PC-3 (cell line): Measurements from ENCODE around the gene TMCO5A. TPM values are rescaled to one million over a fixed set of nuclear protein-coding genes. Genes with fewer than 3 reads are reported as not detected.
A peak's percentile ranks its signal among the peaks of the same experiment; 100 is the strongest.

Source experiments
- ATAC-seq: fragments of 200-7000 bp; cut with Tn5 transposase; 2 replicates; pipeline ENCODE4 v1.9.1; 2020; ENCODE audit warnings: mild to moderate bottlenecking, moderate library complexity
- BruUV-seq: library from RNA; stranded (reverse); fragments of 400-500 nt; replicated peaks from 2 replicates; lab custom pipeline; 2021; lab: Mats Ljungman, UMichigan
- CTCF ChIA-PET: fragments of 300-600 bp; sonication (Branson Sonifier 250); formaldehyde crosslinking; loops from one replicate; lab custom pipeline; 2022; ENCODE audit warnings: antibody characterized with exemption; lab: Charles Lee
- POLR2A ChIA-PET: fragments of 300-600 bp; sonication (Branson Sonifier 250); formaldehyde crosslinking; loops from one replicate; lab custom pipeline; 2022; ENCODE audit warnings: antibody characterized with exemption; ENCODE audit not compliant: unreplicated experiment; lab: Charles Lee
- DNase-seq: peaks from one replicate; pipeline ENCODE4 v3.0.0-alpha.2; 2015
- H2AFZ ChIP-seq: fragments of 300-600 bp; sonication (generic); 2 replicates; pipeline ENCODE4 v1.6.0; 2016; ENCODE audit warnings: antibody characterized with exemption, low read length
- H3F3A ChIP-seq: fragments of 300-600 bp; sonication (generic); one replicate; pipeline ENCODE4 v1.6.0; 2017; ENCODE audit warnings: antibody characterized with exemption, low read length, control low read depth, mild to moderate bottlenecking; ENCODE audit not compliant: unreplicated experiment
- H3K27ac ChIP-seq: fragments of 300-600 bp; sonication (generic); 2 replicates; pipeline ENCODE4 v1.5.1; 2016; ENCODE audit warnings: mild to moderate bottlenecking, low read length
- H3K27me3 ChIP-seq: fragments of 300-600 bp; sonication (generic); 2 replicates; pipeline ENCODE4 v1.6.1; 2016; ENCODE audit warnings: low read length, mixed read lengths
- H3K36me3 ChIP-seq: fragments of 300-600 bp; sonication (generic); 2 replicates; pipeline ENCODE4 v1.6.1; 2016; ENCODE audit warnings: low read depth, mixed run types, low read length, mixed read lengths
- H3K4me1 ChIP-seq: fragments of 300-600 bp; sonication (generic); 2 replicates; pipeline ENCODE4 v1.5.1; 2016; ENCODE audit warnings: low read length; ENCODE audit not compliant: insufficient read depth
- H3K4me2 ChIP-seq: fragments of 300-600 bp; sonication (generic); 2 replicates; pipeline ENCODE4 v1.6.0; 2016; ENCODE audit warnings: low read length
- H3K4me3 ChIP-seq: fragments of 300-600 bp; sonication (generic); 2 replicates; pipeline ENCODE4 v1.5.1; 2016; ENCODE audit warnings: mild to moderate bottlenecking, low read length, mixed read lengths
- H3K79me2 ChIP-seq: fragments of 300-600 bp; sonication (generic); 2 replicates; pipeline ENCODE4 v1.6.1; 2017; ENCODE audit warnings: low read length, mixed read lengths
- H3K9ac ChIP-seq: fragments of 300-600 bp; sonication (generic); 2 replicates; pipeline ENCODE4 v1.6.0; 2016; ENCODE audit warnings: mild to moderate bottlenecking, low read length
- H3K9me2 ChIP-seq: fragments of 300-600 bp; sonication (generic); replicated peaks from 2 replicates; pipeline ENCODE4 v1.6.1; 2016; ENCODE audit warnings: mixed run types, low read length, mixed read lengths
- H3K9me3 ChIP-seq: fragments of 300-600 bp; sonication (generic); 2 replicates; pipeline ENCODE4 v1.6.1; 2016; ENCODE audit warnings: low read length, mixed read lengths
- H4K20me1 ChIP-seq: fragments of 300-600 bp; sonication (generic); 2 replicates; pipeline ENCODE4 v1.6.1; 2016; ENCODE audit warnings: low read length, mixed read lengths
- EZH2 ChIP-seq: fragments of 300-600 bp; sonication (generic); IDR thresholded peaks from one replicate; pipeline ENCODE4 v1.6.1; 2017; ENCODE audit warnings: antibody characterized with exemption, mild to moderate bottlenecking, low read length; ENCODE audit not compliant: unreplicated experiment
- EZH2phosphoT487 ChIP-seq: fragments of 300-600 bp; sonication (generic); IDR thresholded peaks from 2 replicates; pipeline ENCODE4 v1.6.1; 2018; ENCODE audit warnings: mild to moderate bottlenecking, antibody characterized with exemption, low read length, borderline replicate concordance
- intact Hi-C: fragments of 100-400 bp; cut with micrococcal nuclease; formaldehyde crosslinking; loops from 2 replicates; pipeline ENCODE4 v1.9.0; 2023
- total RNA-seq: library from RNA; depleted of rRNA; stranded (reverse); fragments of >200 nt; gene quantifications from 2 replicates; pipeline ENCODE4 v1.2.3, GENCODE V29; 2014
- TF ChIP-seq, protein P1 (sequence below): fragments of 300-600 bp; sonication (generic); conservative IDR thresholded peaks from 2 replicates; pipeline ENCODE4 v1.5.1; 2017; ENCODE audit warnings: antibody characterized with exemption, low read depth, mild to moderate bottlenecking, low read length

Gene TMCO5A
- total RNA-seq, 1 experiment from 2014 or later = not detected

DNA sequence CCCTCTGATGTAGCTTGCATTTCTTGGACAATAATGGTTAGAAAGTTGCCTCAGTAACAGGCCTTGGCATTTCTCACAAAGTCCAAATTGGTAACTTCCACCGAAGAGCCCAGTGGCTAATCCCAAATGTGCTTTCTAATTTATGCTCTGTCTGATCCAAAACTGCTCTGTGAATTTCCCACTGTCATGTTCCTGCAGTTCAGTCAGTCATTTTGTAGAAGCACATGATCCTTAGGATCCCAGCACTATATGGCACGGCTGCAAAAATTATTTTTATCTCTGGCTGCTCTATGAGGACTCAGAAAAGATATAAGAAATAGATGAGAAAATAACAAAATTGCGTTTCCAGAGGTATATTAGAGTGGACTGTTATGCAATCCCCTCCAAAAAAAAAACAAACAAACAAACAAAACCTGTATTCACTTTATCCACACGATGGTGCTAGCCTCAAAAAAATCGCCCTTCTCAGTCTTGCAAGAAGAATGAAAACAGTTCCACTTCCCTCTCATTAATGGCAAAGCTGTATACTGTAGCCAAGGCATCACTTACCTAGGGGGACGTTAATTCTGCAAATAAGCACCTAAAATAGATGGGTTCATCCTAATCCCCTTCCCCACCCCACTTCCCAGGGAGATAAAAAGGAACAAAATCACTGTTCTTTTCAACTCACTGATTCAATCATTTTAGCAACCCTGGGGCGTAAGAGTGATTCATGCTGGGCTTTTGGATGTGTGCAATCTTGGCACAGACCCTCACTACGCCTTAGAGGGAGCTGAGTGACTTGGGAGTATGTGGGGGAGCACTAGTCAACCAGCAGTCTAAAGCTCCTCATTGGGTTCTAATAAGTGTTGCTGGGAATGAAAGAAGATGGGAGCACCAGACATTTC is 61.3 kb downstream of the TMCO5A start:
- Histone ChIP-seq H4K20me1 (no peaks in the 10 kb centered on the region), H3K27ac (no peak overlapping the region), H3K4me1 (peaks cover 7% of the 10 kb centered on the region; the same call in 1 of the 2 replicates), H3K9ac (no peak overlapping the region), H3K27me3 (no peaks in the 10 kb centered on the region), H3K36me3 (no peaks in the 10 kb centered on the region), H3K4me2 (peak overlapping the region; percentile 55), H2AFZ (peak overlapping the region; percentile 25; the same call in 1 of the 2 replicates), H3K9me2 (no peaks in the 10 kb centered on the region), H3K4me3 (peak overlapping the region; percentile 6; the same call in 1 of the 2 replicates), H3K79me2 (no peaks in the 10 kb centered on the region), H3F3A (no peaks in the 10 kb centered on the region), H3K9me3 (no peaks in the 10 kb centered on the region)
- intact Hi-C loops = loop anchor here (1.0 to 5.0 kb wide), 5 partner anchors 359 to 782 kb away; no protein-coding TSS in a partner anchor
- ATAC-seq (peak; percentile 83), DNase-seq (peak; percentile 73)
- TF ChIP-seq, protein P1, sequence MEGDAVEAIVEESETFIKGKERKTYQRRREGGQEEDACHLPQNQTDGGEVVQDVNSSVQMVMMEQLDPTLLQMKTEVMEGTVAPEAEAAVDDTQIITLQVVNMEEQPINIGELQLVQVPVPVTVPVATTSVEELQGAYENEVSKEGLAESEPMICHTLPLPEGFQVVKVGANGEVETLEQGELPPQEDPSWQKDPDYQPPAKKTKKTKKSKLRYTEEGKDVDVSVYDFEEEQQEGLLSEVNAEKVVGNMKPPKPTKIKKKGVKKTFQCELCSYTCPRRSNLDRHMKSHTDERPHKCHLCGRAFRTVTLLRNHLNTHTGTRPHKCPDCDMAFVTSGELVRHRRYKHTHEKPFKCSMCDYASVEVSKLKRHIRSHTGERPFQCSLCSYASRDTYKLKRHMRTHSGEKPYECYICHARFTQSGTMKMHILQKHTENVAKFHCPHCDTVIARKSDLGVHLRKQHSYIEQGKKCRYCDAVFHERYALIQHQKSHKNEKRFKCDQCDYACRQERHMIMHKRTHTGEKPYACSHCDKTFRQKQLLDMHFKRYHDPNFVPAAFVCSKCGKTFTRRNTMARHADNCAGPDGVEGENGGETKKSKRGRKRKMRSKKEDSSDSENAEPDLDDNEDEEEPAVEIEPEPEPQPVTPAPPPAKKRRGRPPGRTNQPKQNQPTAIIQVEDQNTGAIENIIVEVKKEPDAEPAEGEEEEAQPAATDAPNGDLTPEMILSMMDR = peak; percentile 92
- TF ChIP-seq EZH2phosphoT487 (no peak), EZH2 (no peak)
- POLR2A ChIA-PET = interaction anchor here (0.5 to 0.6 kb wide), 2 partner anchors 14 to 256 kb away, joined by 3 read pairs; no protein-coding TSS in a partner anchor
- CTCF ChIA-PET = interaction anchor here (0.7 to 1.7 kb wide), 12 partner anchors 9 to 982 kb away, joined by 3 to 11 read pairs (median 5); no protein-coding TSS in a partner anchor
- no TSS peak for BruUV-seq
